SK-N-SH treated with all-trans-retinoic acid at 6 μM for 48 hours (cell line): Measurements from ENCODE around the gene UBE2L3.
"Not testable (repeated sequence)": the region's sequence is repeated elsewhere in the genome, so short reads cannot be mapped to it uniquely, and the experiment has no call there.

Source experiments
- CREB5 ChIP-seq: fragments of 250-450 bp; sonication (Bioruptor Pico); IDR thresholded peaks from 2 replicates; pipeline ENCODE4 v1.5.1; 2020; ENCODE audit warnings: low read depth, mild to moderate bottlenecking, moderate library complexity
- ESRRG ChIP-seq: fragments of 250-450 bp; sonication (Bioruptor Pico); IDR thresholded peaks from 2 replicates; pipeline ENCODE4 v1.6.1; 2021; ENCODE audit warnings: mild to moderate bottlenecking

DNA sequence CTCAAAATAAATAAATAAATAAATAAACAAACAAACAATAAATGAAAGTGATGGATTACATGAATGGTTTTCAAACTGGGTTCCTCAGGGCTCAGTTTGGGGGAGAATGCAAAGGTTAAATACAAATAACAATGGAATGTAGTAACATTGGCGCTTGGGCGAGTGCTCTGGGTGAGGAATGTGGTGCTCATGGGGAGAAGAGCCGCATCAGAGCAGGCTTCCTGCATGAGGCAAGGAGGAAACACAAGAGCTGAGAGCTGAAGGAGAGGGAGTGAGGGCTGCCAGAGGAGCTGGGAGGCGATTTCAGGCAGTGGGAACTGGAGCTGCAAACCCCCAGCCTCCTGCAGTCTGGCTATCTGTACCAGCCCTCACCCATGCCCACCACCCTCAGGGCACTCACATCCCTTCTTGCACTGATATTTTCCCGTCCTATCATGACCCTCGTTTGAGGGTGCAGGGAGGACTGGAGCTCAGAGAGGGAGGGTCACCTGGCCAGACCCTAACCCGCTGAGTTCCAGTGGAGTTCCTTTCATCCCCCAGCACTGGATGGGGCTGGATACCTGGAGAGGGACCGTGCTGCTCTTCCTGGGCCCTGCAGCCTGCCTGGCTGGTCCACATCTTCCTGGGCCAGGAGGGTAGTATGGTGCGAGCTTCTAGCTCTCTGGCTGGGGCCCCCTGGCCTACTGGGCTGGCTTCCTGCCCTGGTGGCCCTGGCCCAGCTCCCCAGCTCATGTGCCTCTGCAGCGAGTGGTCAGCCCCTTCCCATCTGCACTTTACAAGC is 8.0 kb upstream of the UBE2L3 start:
- not testable (repeated sequence) for TF ChIP-seq ESRRG, CREB5 (CRISPR knock-in tag)
